HepG2 (cell line): ENCODE results near the gene SOST. TPM values are rescaled to one million over a fixed set of nuclear protein-coding genes. Genes with fewer than 3 reads are reported as not detected.

ENCODE experiments used
- CCDC6 ChIP-seq: sonication (generic); formaldehyde crosslinking; IDR thresholded peaks from 2 replicates; pipeline ENCODE4 v1.8.1; 2022; ENCODE audit warnings: mild to moderate bottlenecking, missing genetic modification reagents, moderate library complexity
- ELF4 ChIP-seq: sonication (generic); formaldehyde crosslinking; IDR thresholded peaks from 2 replicates; pipeline ENCODE4 v1.5.0; 2020; ENCODE audit warnings: missing genetic modification reagents, mild to moderate bottlenecking, moderate library complexity, borderline replicate concordance
- HMGA1 ChIP-seq: sonication (generic); formaldehyde crosslinking; conservative IDR thresholded peaks from 2 replicates; pipeline ENCODE4 v1.4.0; 2020; ENCODE audit warnings: missing genetic modification reagents
- KAT7 ChIP-seq: IDR thresholded peaks from 2 replicates; pipeline ENCODE4 v1.6.1; 2018; ENCODE audit warnings: borderline replicate concordance, missing compliant biosample characterization
- MAZ ChIP-seq, 2 experiments: sonication (generic) in 1 of 2; formaldehyde crosslinking in 1 of 2; IDR thresholded peaks; 2 replicates each; pipeline versions ENCODE4 v1.5.0 to v1.6.1; 2012 to 2020; ENCODE audit warnings: low read depth in 2 of 2, mild to moderate bottlenecking in 2 of 2, borderline replicate concordance in 1 of 2, improper control_type of control experiment in 1 of 2, low read length in 1 of 2, missing genetic modification reagents in 1 of 2, moderate library complexity in 1 of 2
- RORA ChIP-seq: sonication (generic); formaldehyde crosslinking; IDR thresholded peaks from 2 replicates; pipeline ENCODE4 v1.5.0; 2020; ENCODE audit warnings: mild to moderate bottlenecking, missing genetic modification reagents, moderate library complexity
- SNRNP70 ChIP-seq: fragments of 200-400 bp; formaldehyde crosslinking; IDR thresholded peaks from 2 replicates; pipeline ENCODE4 v1.6.1; 2017; ENCODE audit warnings: mild to moderate bottlenecking, low read depth, low read length, moderate library complexity
- ZNF160 ChIP-seq: sonication (generic); formaldehyde crosslinking; IDR thresholded peaks from 2 replicates; pipeline ENCODE4 v1.8.0; 2022; ENCODE audit warnings: mild to moderate bottlenecking, inconsistent platforms, missing genetic modification reagents
- ZNF337 ChIP-seq: sonication (generic); formaldehyde crosslinking; IDR thresholded peaks from 2 replicates; pipeline ENCODE4 v1.5.1; 2020; ENCODE audit warnings: missing genetic modification reagents, low read depth, mild to moderate bottlenecking, borderline replicate concordance
- ZNF431 ChIP-seq: sonication (generic); formaldehyde crosslinking; IDR thresholded peaks from 2 replicates; pipeline ENCODE4 v1.9.0; 2022; ENCODE audit warnings: missing genetic modification reagents, low read depth, mild to moderate bottlenecking, borderline replicate concordance
- ZNF451 ChIP-seq: sonication (generic); formaldehyde crosslinking; IDR thresholded peaks from 2 replicates; pipeline ENCODE4 v1.5.0; 2020; ENCODE audit warnings: mild to moderate bottlenecking, missing genetic modification reagents
- ZNF564 ChIP-seq: sonication (generic); formaldehyde crosslinking; IDR thresholded peaks from 2 replicates; pipeline ENCODE4 v1.8.1; 2023; ENCODE audit warnings: mild to moderate bottlenecking, missing genetic modification reagents
- ZNF776 ChIP-seq: sonication (generic); formaldehyde crosslinking; IDR thresholded peaks from 2 replicates; pipeline ENCODE4 v1.4.0; 2020; ENCODE audit warnings: mild to moderate bottlenecking, missing genetic modification reagents
- polyA plus RNA-seq, 8 experiments: library from polyadenylated mRNA; depleted of rRNA in 3 of 8; stranded (reverse) in 7 of 8; unstranded in 1 of 8; fragments of >200 nt; fragmentation: Illumina TruSeq in 4 of 8; extraction: Trizol in 4 of 8; gene quantifications; 2 replicates each; pipeline versions ENCODE4 v1.2.1 to v1.2.3, GENCODE V29; 2011 to 2016; ENCODE audit warnings: low read depth in 4 of 8, missing spikeins in 1 of 8, mixed read lengths in 1 of 8; ENCODE audit not compliant: insufficient read depth in 1 of 8
- total RNA-seq, 5 experiments: library from RNA; depleted of rRNA; stranded (reverse); fragments of >200 nt; fragmentation: Illumina TruSeq; extraction: Trizol; gene quantifications; 2 replicates each; pipeline ENCODE4 v1.2.3, GENCODE V29; 2016; ENCODE audit warnings: low read depth in 1 of 5
- TF ChIP-seq, protein P1 (sequence below): sonication (generic); formaldehyde crosslinking; IDR thresholded peaks from 2 replicates; pipeline ENCODE4 v1.8.1; 2022; ENCODE audit warnings: mild to moderate bottlenecking, missing genetic modification reagents
- TF ChIP-seq, protein P2 (sequence below): IDR thresholded peaks from 2 replicates; pipeline ENCODE4 v1.6.1; 2016; ENCODE audit warnings: low read depth, missing genetic modification reagents, missing compliant biosample characterization
- TF ChIP-seq, protein P3 (sequence below): sonication (generic); formaldehyde crosslinking; IDR thresholded peaks from 2 replicates; pipeline ENCODE4 v1.5.1; 2020; ENCODE audit warnings: missing genetic modification reagents, mild to moderate bottlenecking, borderline replicate concordance
- TF ChIP-seq, protein P4 (sequence below): sonication (generic); formaldehyde crosslinking; IDR thresholded peaks from 2 replicates; pipeline ENCODE4 v1.4.0; 2020; ENCODE audit warnings: mild to moderate bottlenecking, missing genetic modification reagents
- TF ChIP-seq, protein P5 (sequence below): IDR thresholded peaks from 2 replicates; pipeline ENCODE4 v1.6.1; 2016; ENCODE audit warnings: missing compliant biosample characterization, missing genetic modification reagents, borderline replicate concordance

Gene SOST
- total and polyA plus RNA-seq, 2 of the 13 experiments (the other 11 are each of a cell fraction or from before 2014, with no cell fraction given), result not detected

DNA sequence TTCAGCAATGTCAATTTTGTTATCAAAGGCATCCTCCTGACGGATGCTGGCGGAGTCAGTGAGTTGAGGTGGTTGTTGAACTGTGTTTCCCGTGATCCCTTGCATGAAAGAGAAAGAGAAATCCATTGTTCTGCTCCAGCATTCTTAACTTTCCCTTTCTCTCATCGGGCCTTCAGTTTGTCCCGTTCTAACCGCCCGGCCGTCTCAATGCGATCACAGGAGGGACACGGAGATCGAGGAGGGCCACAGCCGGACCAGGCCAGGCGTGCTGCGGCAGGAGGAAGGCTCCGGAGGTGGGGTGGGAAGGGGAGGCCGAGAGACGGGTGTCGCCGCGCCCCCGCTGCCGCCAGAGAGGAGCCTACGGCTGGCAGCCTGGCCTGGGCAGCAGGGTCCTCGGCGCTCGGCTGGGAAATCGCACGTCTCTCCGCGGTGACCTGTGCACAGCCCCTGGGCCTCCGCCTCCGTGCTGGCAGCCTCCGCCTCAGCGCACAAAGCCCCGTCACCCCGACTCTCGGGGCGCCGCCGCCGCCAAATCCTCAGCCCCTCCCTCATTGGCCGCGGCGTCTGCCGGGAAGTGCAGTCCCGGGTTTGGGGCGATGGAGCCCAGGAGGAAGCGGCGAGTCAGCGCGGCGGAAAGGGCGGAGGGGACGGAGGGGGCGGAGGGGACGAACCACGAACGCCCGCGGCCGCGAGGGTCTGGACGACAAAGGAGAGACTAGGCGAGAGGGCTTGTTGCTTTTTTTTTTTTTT lies 38.1 kb downstream of the SOST start (continued):
- TF ChIP-seq, protein P1, sequence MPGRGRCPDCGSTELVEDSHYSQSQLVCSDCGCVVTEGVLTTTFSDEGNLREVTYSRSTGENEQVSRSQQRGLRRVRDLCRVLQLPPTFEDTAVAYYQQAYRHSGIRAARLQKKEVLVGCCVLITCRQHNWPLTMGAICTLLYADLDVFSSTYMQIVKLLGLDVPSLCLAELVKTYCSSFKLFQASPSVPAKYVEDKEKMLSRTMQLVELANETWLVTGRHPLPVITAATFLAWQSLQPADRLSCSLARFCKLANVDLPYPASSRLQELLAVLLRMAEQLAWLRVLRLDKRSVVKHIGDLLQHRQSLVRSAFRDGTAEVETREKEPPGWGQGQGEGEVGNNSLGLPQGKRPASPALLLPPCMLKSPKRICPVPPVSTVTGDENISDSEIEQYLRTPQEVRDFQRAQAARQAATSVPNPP (CRISPR knock-in tag), result no peak
- TF ChIP-seq, protein P2, sequence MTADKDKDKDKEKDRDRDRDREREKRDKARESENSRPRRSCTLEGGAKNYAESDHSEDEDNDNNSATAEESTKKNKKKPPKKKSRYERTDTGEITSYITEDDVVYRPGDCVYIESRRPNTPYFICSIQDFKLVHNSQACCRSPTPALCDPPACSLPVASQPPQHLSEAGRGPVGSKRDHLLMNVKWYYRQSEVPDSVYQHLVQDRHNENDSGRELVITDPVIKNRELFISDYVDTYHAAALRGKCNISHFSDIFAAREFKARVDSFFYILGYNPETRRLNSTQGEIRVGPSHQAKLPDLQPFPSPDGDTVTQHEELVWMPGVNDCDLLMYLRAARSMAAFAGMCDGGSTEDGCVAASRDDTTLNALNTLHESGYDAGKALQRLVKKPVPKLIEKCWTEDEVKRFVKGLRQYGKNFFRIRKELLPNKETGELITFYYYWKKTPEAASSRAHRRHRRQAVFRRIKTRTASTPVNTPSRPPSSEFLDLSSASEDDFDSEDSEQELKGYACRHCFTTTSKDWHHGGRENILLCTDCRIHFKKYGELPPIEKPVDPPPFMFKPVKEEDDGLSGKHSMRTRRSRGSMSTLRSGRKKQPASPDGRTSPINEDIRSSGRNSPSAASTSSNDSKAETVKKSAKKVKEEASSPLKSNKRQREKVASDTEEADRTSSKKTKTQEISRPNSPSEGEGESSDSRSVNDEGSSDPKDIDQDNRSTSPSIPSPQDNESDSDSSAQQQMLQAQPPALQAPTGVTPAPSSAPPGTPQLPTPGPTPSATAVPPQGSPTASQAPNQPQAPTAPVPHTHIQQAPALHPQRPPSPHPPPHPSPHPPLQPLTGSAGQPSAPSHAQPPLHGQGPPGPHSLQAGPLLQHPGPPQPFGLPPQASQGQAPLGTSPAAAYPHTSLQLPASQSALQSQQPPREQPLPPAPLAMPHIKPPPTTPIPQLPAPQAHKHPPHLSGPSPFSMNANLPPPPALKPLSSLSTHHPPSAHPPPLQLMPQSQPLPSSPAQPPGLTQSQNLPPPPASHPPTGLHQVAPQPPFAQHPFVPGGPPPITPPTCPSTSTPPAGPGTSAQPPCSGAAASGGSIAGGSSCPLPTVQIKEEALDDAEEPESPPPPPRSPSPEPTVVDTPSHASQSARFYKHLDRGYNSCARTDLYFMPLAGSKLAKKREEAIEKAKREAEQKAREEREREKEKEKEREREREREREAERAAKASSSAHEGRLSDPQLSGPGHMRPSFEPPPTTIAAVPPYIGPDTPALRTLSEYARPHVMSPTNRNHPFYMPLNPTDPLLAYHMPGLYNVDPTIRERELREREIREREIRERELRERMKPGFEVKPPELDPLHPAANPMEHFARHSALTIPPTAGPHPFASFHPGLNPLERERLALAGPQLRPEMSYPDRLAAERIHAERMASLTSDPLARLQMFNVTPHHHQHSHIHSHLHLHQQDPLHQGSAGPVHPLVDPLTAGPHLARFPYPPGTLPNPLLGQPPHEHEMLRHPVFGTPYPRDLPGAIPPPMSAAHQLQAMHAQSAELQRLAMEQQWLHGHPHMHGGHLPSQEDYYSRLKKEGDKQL (CRISPR knock-in tag), result no peak
- TF ChIP-seq, protein P3, sequence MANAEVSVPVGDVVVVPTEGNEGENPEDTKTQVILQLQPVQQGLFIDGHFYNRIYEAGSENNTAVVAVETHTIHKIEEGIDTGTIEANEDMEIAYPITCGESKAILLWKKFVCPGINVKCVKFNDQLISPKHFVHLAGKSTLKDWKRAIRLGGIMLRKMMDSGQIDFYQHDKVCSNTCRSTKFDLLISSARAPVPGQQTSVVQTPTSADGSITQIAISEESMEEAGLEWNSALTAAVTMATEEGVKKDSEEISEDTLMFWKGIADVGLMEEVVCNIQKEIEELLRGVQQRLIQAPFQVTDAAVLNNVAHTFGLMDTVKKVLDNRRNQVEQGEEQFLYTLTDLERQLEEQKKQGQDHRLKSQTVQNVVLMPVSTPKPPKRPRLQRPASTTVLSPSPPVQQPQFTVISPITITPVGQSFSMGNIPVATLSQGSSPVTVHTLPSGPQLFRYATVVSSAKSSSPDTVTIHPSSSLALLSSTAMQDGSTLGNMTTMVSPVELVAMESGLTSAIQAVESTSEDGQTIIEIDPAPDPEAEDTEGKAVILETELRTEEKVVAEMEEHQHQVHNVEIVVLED (CRISPR knock-in tag), result peak; percentile 61; the same call in 1 of the 2 replicates
- TF ChIP-seq, protein P4, sequence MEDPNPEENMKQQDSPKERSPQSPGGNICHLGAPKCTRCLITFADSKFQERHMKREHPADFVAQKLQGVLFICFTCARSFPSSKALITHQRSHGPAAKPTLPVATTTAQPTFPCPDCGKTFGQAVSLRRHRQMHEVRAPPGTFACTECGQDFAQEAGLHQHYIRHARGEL, result no peak; the same call in 1 of the 2 replicates
- TF ChIP-seq MAZ (IDR thresholded peaks at IDR 0.05; ENCODE audit: borderline replicate concordance, low read depth, low read length), result 0 out of 2 replicates have a peak, but pooled peaks have one; percentile 20
- TF ChIP-seq MAZ (CRISPR knock-in tag; IDR thresholded peaks at IDR 0.05; ENCODE audit: low read depth), result peak; percentile 63
- peak; percentile 54; the same call in 1 of the 2 replicates for TF ChIP-seq KAT7 (CRISPR knock-in tag)
- TF ChIP-seq RORA (CRISPR knock-in tag), result no peak
- no peak for TF ChIP-seq ZNF160 (CRISPR knock-in tag)
- no peak; the same call in 1 of the 2 replicates for TF ChIP-seq ZNF564 (CRISPR knock-in tag)
- TF ChIP-seq ZNF337 (CRISPR knock-in tag), result peak; percentile 84; the same call in 1 of the 2 replicates
- TF ChIP-seq ZNF776 (CRISPR knock-in tag), result peak; percentile 95
- no peak for TF ChIP-seq ZNF431 (CRISPR knock-in tag)
- TF ChIP-seq SNRNP70, result no peak
- TF ChIP-seq, protein P5, sequence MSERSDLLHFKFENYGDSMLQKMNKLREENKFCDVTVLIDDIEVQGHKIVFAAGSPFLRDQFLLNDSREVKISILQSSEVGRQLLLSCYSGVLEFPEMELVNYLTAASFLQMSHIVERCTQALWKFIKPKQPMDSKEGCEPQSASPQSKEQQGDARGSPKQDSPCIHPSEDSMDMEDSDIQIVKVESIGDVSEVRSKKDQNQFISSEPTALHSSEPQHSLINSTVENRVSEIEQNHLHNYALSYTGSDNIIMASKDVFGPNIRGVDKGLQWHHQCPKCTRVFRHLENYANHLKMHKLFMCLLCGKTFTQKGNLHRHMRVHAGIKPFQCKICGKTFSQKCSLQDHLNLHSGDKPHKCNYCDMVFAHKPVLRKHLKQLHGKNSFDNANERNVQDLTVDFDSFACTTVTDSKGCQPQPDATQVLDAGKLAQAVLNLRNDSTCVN (CRISPR knock-in tag), result no peak
- TF ChIP-seq HMGA1 (CRISPR knock-in tag), result no peak
- TF ChIP-seq ZNF451, result peak; percentile 65; the same call in 1 of the 2 replicates
- 0 out of 2 replicates have a peak, but pooled peaks have one; percentile 45 for TF ChIP-seq CCDC6 (CRISPR knock-in tag)
- TF ChIP-seq ELF4 (CRISPR knock-in tag), result no peak
